ENCODE measurements around the gene HMOX1. TPM values are rescaled to one million over a fixed set of nuclear protein-coding genes. Genes with fewer than 3 reads are reported as not detected.
"Not testable (repeated sequence)": the region's sequence is repeated elsewhere in the genome, so short reads cannot be mapped to it uniquely, and the experiment has no call there.

Gene HMOX1
- total RNA-seq, 2 donors from 2014 or later: 1.9 to 11.1 TPM

DNA sequence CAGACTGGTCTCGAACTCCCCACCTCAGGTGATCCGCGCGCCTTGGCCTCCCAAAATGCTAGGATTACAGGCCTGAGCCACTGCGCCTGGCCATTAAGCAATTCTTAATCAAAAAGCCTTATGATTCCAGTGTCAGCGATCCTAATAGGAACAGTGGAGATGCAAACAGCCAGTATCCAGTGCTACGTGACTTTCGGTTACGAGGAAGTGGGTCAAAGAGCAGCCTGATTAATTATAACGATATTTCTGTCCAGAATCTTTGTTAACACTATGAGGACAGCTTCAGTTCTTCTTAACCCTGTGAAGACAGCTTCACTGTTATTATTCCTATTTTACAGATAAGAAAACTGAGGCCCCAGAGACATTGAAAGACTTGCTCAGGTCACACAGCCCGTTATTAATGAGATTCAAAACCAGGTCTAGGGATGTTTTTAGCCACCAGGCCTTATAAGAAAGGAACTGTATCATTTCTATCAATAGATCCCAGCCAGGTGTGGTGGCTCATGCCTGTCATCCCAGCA, 17.3 kb upstream of the HMOX1 start:
- no peak for DNase-seq (ENCODE audit: low spot score)
- Histone ChIP-seq H3K27me3 (no peaks in the 10 kb centered on the region), H3K4me1 (no peaks in the 10 kb centered on the region), H3K36me3 (no peaks in the 10 kb centered on the region), H3K27ac (no peak overlapping the region), H3K4me3 (no peak overlapping the region), H3K9me3 (no peaks in the 10 kb centered on the region)
- TF ChIP-seq CTCF (IDR thresholded peaks at IDR 0.05): no peak

GRCh38 chr22:35364230-35364629, 16.7 kb upstream of the HMOX1 start:
- DNase-seq (ENCODE audit: low spot score); H3K4me3 ChIP-seq; H3K4me1 ChIP-seq; H3K27ac ChIP-seq; H3K36me3 ChIP-seq; H3K27me3 ChIP-seq; H3K9me3 ChIP-seq: not testable (repeated sequence)

- H3K9me3 ChIP-seq: no peaks in the 10 kb centered on the region
- H3K27ac ChIP-seq: no peak overlapping the region
- H3K36me3 ChIP-seq: no peaks in the 10 kb centered on the region
- peaks cover 0 to 18% of the 10 kb centered on the region in 2 donors for H3K4me1 ChIP-seq
- TF ChIP-seq CTCF (IDR thresholded peaks at IDR 0.05): no peak
- no peaks in the 10 kb centered on the region for H3K27me3 ChIP-seq
- DNase-seq (ENCODE audit: low spot score): no peak
- no peak overlapping the region for H3K4me3 ChIP-seq
Measured at GRCh38 chr22:35367331-35367886, 13.5 kb upstream of the HMOX1 start.

DNA sequence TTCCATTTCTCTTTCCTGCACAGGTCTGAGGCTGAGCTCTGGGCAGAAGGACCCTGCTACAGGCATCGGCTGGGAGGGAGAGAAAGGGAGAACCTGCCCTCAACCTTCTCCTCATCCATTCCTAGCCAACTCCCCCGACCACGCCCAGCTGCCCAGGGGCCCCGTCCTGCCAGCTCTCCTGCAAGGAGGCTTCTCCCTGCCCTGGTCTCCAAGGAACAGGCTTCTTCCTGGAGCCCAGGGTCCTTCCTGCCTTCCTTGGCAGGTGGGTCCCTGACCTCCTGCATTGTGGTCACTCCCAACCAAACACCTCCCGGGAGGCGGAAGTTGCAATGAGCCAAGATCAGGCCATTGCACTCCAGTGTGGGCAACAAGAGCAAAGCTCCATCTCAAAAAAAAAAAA, 12.5 kb upstream of the HMOX1 start:
- Histone ChIP-seq H3K27me3 (no peaks in the 10 kb centered on the region), H3K27ac (no peak overlapping the region), H3K36me3 (no peaks in the 10 kb centered on the region), H3K4me3 (no peak overlapping the region), H3K9me3 (no peaks in the 10 kb centered on the region), H3K4me1 (peaks cover 0 to 18% of the 10 kb centered on the region in 2 donors)
- TF ChIP-seq CTCF (IDR thresholded peaks at IDR 0.05): no peak
- no peak for DNase-seq (ENCODE audit: low spot score)

DNA sequence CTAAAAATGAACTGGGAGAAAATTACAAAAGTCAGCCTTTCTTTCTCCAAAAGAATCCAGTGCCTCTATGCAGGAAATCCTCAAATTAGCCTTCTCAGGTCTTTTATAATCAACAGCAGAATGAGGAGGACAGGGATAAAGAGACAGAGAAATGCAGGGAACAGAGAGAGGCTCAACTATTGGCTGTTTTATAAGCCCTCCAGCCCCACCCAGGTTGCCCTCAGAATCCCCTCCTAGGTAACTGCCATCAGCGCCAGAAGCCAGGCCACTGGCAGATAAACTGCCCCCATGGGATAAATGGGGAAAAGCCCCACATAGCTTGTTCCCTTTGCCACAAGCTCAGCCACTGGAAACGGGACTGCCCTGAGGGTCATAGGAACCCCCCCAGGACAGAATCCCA, 10.9 kb upstream of the HMOX1 start:
- no peak overlapping the region for H3K4me3 ChIP-seq
- H3K4me1 ChIP-seq: peaks cover 0 to 18% of the 10 kb centered on the region in 2 donors
- H3K9me3 ChIP-seq: no peaks in the 10 kb centered on the region
- no peaks in the 10 kb centered on the region for H3K36me3 ChIP-seq
- no peak overlapping the region for H3K27ac ChIP-seq
- no peaks in the 10 kb centered on the region for H3K27me3 ChIP-seq
- no peak for DNase-seq (ENCODE audit: low spot score)
- TF ChIP-seq CTCF (IDR thresholded peaks at IDR 0.05): no peak

GRCh38 chr22:35373781-35374180, 7.1 kb upstream of the HMOX1 start:
- Histone ChIP-seq H3K4me1 (peaks cover 0 to 40% of the 10 kb centered on the region in 2 donors), H3K27me3 (no peaks in the 10 kb centered on the region), H3K27ac (no peak overlapping the region), H3K9me3 (no peaks in the 10 kb centered on the region), H3K4me3 (no peak overlapping the region), H3K36me3 (no peaks in the 10 kb centered on the region)
- no peak for TF ChIP-seq CTCF (IDR thresholded peaks at IDR 0.05)
- no peak for DNase-seq (ENCODE audit: low spot score)
